GM12801 (cell line): ENCODE data around the gene PLEKHG3.

ENCODE experiments used
- CTCF ChIP-seq: IDR thresholded peaks from one replicate; pipeline ENCODE4 v1.5.1; 2011; ENCODE audit warnings: control low read depth; ENCODE audit not compliant: insufficient read length; ENCODE audit errors: extremely low read depth

PLEKHG3 gene

GRCh38 chr14:64688811-64689281, 15.4 kb upstream of the PLEKHG3 start:
- TF ChIP-seq CTCF, result no peak

DNA sequence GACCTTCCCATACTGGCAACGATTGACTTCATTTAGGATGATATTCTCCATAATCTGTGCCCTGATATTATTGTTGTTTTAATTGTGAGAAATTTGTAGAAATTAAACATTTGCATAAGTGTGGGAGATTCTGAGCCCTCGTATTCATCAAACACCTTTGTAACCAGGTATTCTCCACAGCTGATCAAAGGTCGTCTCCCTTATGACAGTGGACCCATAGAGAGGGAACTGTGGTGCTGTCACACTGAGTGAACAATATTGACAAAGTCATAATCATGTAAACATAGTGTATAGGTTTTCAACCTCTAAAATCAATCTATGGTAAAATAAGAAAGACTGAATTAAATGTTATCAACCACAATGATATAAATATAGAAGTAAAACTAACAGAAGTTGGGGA, 14.9 kb upstream of the PLEKHG3 start:
- TF ChIP-seq CTCF, result no peak

DNA sequence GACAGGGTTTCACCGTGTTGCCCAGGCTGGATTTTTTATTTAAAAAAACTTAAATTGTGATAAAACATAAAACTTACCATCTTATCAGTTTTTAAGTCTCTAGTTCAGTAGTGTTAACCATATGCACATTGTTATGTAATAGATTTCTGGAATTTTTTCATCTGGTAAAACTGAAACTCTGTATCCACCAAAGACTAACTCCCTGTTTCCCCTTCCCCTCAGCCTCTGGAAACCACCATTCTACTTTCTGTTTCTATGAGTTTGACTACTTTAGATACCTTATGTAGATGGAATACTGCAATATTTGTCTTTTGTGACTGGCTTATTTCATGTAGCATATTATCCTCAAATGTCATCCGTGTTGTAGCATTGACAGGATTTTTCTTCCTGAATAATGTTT, 12.8 kb upstream of the PLEKHG3 start:
- TF ChIP-seq CTCF, result no peak

DNA sequence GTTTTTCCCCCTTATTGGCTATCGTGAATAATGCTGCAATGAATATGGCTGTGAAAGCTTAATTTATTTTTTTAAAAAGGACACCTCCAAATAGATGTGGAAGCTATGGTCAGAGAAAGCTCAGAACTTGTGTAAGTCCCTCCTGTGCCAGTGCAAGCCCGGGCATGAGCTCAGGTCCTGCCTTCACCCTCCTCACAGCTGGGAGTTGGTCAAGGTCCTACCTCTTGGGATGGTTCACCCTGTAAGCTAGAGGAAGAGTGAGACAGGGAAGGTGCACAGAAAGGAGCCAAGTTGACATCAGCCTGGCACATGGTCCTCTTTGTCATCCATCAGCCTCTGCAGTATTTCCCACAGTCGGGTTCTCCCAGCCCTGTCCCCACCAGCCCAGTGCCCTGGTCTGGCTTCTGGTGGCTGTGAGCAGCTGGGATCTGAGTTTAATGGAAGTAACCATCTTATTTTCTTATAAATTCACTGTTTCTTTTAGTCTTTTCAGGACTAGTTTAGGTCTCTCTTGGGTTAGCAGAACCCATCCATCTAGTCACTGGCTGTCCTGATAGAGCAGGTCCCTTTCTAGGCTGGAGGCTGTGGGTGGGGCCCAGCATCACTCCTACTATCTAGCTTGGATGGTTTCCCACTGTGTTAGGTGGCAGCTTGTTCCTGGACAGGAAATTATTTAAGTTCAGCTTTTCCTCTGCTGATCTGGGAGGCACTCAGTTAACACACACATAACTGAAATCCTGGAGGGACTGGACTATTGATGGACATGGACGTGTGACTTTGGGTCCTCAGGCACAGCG, 11.8 kb upstream of the PLEKHG3 start:
- TF ChIP-seq CTCF, result no peak

DNA sequence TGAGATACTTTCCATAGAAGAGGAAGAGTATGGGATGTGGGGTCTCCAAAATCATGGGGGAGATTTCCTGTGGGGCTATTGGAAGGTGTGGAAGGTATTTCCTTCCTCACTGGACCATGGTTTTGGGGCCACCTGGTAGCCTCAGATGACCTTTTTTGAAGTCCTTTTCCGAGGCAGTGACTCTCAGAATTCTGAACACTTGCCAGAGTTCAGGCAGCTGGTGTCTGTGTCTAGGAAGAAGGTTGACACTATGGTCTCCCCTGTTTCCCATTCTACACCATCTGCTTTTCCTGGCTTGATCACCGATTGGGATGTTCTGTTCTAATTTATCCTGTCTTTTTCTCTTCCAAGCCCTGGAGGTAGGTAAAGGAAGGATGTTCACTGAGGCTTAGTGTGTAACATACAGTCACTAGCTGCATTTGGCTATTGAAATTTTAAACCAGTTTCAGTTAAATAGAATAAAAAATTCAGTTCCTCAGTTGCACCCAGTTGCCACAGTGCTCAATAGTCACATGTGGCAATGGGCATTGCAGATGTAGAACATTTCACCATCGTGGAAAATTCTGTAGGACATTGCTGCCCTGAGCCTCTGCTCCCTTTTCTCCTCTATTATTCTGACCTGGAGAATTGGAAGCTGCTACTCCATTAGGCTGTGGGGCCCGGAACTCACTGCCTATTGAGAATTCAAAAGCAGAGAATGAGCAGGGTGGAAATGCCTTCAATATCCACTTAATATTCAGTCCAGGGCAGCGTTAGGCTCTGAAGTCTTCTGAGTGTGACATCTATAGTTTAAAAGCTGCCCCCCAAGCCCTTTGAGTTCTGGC, 11.0 kb upstream of the PLEKHG3 start:
- no peak for TF ChIP-seq CTCF

DNA sequence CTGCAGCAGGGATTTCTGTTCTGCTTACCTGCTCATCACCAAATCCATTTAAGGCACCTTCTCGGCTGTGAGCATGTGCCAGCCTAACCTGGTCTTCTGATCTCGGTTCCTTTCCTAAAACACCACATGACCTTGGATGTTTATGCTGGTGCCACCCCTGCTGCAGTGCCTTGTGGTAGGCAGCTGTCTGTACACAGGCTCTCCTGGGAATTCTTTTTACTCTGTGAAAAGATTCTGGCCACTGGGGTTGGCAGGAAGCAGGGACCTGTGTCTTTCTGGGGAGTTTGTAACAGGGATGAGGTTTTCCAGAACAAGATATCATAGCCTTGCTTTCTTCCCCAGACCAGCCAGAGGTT, 10.4 kb upstream of the PLEKHG3 start:
- no peak for TF ChIP-seq CTCF

DNA sequence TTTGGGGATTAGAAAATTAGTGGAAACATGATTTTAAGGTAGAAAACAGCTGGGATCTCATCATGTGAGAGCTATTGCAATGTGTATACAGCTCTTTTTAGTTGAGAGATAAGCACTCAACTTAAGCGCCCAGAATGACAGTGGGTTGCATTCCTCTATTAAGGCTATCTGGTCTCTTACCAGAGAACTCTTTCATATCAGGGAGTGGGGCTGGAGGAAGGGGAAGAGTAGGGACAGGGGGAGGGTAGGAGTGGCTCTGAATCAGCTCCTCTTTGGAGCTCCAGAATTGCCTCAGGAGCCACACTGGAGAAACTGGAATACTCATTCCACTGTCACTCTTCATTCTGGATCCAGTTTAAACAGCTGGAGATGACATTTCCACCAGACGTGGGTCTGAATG, 9.2 kb upstream of the PLEKHG3 start:
- TF ChIP-seq CTCF, result no peak
